Testis (tissue), 2 donors: ENCODE measurements around the gene FBXL19.

Experiments
- CTCF ChIP-seq, 3 experiments: fragments of 450-650 bp in 2 of 3; fragments of 200-600 bp in 1 of 3; sonication (generic) in 1 of 3; IDR thresholded peaks; one replicate each; pipeline ENCODE4 v1.5.1; 2016 to 2019; ENCODE audit warnings: antibody characterized with exemption in 3 of 3, mild to moderate bottlenecking in 2 of 3, moderate library complexity in 1 of 3
- POLR2A ChIP-seq: fragments of 450-650 bp; IDR thresholded peaks from one replicate; pipeline ENCODE4 v1.6.1; 2017; ENCODE audit warnings: antibody characterized with exemption, mild to moderate bottlenecking, moderate library complexity

- TF ChIP-seq POLR2A (no peak), CTCF (IDR thresholded peaks at IDR 0.05) (no peak)
Measured at GRCh38 chr16:30888856-30889499, 34.4 kb upstream of the FBXL19 start.
